HG02970 (cell line): ENCODE data around the gene PRKN.

Experiments used
- ATAC-seq: cut with Tn5 transposase; IDR thresholded peaks from one replicate; pipeline ENCODE4 v1.9.1; 2021; ENCODE audit warnings: mild to moderate bottlenecking, moderate library complexity, moderate number of reproducible peaks; ENCODE audit not compliant: unreplicated experiment, low FRiP score

Gene PRKN

GRCh38 chr6:161667957-161668356, 1059.6 kb downstream of the PRKN start:
- no peak for ATAC-seq

- ATAC-seq, result no peak
Measured at GRCh38 chr6:161663682-161664081, 1063.9 kb downstream of the PRKN start.

- ATAC-seq, result no peak
Measured at GRCh38 chr6:161660666-161661571, 1066.6 kb downstream of the PRKN start.

- no peak for ATAC-seq
Measured at GRCh38 chr6:161658211-161658610, 1069.4 kb downstream of the PRKN start.

GRCh38 chr6:161654209-161654608, 1073.4 kb downstream of the PRKN start:
- no peak for ATAC-seq

- no peak for ATAC-seq
Measured at GRCh38 chr6:161651949-161652348, 1075.6 kb downstream of the PRKN start.

GRCh38 chr6:161649841-161650240, 1077.7 kb downstream of the PRKN start:
- no peak for ATAC-seq

GRCh38 chr6:161649068-161649467, 1078.5 kb downstream of the PRKN start:
- no peak for ATAC-seq

GRCh38 chr6:161647234-161647633, 1080.3 kb downstream of the PRKN start:
- ATAC-seq, result no peak

GRCh38 chr6:161644521-161644920, 1083.0 kb downstream of the PRKN start:
- no peak for ATAC-seq

- ATAC-seq, result no peak
Measured at GRCh38 chr6:161641175-161641574, 1086.4 kb downstream of the PRKN start.

GRCh38 chr6:161639772-161640171, 1087.8 kb downstream of the PRKN start:
- ATAC-seq, result no peak

- no peak for ATAC-seq
Measured at GRCh38 chr6:161637658-161638057, 1089.9 kb downstream of the PRKN start.

- no peak for ATAC-seq
Measured at GRCh38 chr6:161636882-161637430, 1090.6 kb downstream of the PRKN start.

- ATAC-seq, result no peak
Measured at GRCh38 chr6:161635975-161636374, 1091.6 kb downstream of the PRKN start.

- no peak for ATAC-seq
Measured at GRCh38 chr6:161634916-161635315, 1092.7 kb downstream of the PRKN start.

GRCh38 chr6:161631676-161632194, 1095.8 kb downstream of the PRKN start:
- no peak for ATAC-seq

- no peak for ATAC-seq
Measured at GRCh38 chr6:161630674-161631073, 1096.9 kb downstream of the PRKN start.

- no peak for ATAC-seq
Measured at GRCh38 chr6:161626132-161626676, 1101.4 kb downstream of the PRKN start.

GRCh38 chr6:161624111-161624510, 1103.5 kb downstream of the PRKN start:
- no peak for ATAC-seq

- no peak for ATAC-seq
Measured at GRCh38 chr6:161622779-161623178, 1104.8 kb downstream of the PRKN start.
